HG02981 (cell line): Measurements from ENCODE around the gene OTP.
"Not testable (repeated sequence)": the region's sequence is repeated elsewhere in the genome, so short reads cannot be mapped to it uniquely, and the experiment has no call there.

Source experiments
- ATAC-seq: cut with Tn5 transposase; IDR thresholded peaks from one replicate; pipeline ENCODE4 v1.9.1; 2021; ENCODE audit warnings: mild to moderate bottlenecking, moderate library complexity; ENCODE audit not compliant: unreplicated experiment

The OTP gene

DNA sequence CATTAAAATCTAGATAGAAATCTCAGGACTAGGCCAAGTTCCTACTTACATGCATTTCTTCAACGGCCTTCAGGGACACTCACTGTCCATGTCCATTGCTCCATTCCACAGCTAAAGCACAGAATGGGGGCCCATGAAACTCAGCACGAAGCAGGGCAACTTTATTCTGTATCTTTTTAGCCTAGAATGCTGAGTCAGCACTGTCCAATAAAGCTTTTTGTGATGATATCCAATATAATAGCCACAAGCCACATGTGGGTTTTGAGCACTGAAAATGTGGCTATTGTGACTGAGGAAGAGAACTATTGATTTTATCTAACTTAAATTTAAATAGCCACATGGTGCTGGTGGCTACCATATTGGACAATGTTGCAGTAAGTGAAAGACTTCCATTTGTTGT lies 21.6 kb downstream of the OTP start:
- ATAC-seq: no peak

DNA sequence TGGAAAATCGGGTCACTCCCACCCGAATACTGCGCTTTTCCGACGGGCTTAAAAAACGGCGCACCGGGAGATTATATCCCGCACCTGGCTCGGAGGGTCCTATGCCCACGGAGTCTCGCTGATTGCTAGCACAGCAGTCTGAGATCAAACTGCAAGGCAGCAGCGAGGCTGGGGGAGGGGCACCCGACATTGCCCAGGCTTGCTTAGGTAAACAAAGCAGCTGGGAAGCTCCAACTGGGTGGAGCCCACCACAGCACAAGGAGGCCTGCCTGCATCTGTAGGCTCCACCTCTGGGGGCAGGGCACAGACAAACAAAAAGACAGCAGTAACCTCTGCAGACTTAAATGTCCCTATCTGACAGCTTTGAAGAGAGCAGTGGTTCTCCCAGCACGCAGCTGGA lies 29.6 kb downstream of the OTP start:
- not testable (repeated sequence) for ATAC-seq

DNA sequence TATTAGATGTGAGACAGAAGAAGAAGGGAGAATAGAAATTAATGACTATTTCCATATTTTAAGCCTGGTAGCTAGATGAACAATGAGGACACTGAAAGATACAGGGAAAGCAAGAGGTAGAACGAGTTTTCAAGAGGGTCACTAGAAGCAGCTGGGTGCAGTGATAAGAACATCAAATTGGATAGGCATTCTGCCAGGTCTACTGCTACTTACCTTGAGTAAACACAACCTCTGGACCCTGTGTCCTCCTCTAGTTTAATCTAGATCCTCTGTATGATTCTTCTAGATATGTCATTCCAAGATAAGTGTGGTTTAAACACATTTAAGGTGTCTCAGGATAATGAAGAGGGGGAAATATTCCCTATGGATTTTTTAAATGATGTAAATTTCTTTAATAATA lies 31.2 kb downstream of the OTP start:
- ATAC-seq: no peak

DNA sequence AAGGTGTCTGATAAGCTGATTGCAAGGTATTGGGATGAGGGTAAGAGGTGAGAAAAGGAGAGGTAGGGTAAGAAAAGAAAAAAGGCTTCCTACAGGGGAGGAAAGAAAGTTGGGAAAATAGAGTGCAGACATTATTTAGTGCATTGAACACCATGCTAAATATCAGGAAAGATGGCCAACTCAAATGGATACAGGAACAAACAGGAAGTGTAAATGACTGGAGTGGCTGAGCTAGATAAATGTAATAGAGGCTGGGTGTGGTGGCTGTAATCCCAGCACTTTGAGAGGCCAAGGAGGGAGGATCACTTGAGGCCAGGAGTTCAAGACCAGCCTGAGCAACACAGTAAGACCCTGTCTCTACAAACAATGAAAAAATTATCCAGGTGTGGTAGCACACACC lies 32.2 kb downstream of the OTP start:
- no peak for ATAC-seq

GRCh38 chr5:77599679-77600078 lies 38.8 kb downstream of the OTP start:
- ATAC-seq: no peak

DNA sequence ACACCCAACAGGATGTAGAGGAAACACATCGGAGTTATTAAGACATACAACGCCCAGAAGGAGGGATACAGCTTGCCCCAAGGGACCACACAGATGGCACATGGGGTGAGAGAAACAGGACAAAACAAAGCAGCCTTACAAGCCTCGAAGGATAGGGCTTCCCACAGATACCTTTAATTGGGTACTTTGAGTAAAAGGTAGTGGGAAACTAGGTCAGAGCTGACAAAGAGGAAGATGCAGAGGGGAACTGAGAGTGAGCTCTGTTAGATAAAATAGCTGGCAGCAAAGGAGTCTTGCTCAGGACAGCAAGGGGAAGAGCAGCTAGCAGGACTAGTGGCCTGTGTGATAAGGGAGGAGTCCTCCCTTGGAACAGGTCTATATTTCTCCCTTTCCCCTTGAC lies 48.2 kb downstream of the OTP start:
- ATAC-seq: peak; percentile 64

- no peak for ATAC-seq
Observed at GRCh38 chr5:77588175-77588574, 50.3 kb downstream of the OTP start.

DNA sequence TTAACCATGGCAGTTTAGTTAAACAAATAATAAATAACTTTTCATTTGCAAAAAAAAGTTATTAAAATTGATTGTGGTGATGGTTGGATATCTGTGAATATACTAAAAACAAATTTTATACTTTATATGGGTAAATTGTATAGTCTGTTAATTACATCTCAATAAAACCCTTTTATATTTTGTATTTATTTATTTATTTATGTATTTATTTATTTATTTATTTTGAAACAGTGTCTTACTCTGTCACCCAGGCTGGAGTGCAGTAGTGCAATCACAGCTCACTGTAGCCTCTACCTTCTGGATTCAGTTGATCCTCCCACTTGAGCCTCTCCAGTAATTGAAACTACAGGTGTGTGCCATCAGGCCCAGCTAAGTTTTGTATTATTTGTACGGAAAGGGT lies 52.4 kb downstream of the OTP start:
- ATAC-seq: no peak

- ATAC-seq: not testable (repeated sequence)
Observed at GRCh38 chr5:77582143-77582542, 56.4 kb downstream of the OTP start.
